ENCODE data around the gene MAP2K5.

MAP2K5 gene

DNA sequence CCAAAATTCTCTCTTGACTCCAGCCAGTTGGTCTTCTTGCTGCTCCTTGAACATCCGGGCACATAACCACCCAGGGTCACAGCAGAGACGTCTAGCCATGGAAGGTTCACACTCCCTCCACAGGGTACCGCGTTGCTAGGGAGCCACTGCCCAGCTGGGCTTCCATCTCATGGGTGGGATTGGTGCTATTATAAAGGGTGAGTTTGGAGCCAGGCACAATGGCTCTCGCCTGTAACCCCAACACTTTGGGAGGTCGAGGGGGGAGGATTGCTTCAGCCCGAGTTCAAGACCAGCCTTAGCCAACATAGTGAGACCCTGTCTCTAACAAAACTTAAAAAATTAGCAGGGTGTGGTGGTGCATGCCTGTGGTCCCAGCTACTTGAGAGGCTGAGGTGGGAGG lies 265.3 kb downstream of the MAP2K5 start:
- TF ChIP-seq, protein P1, sequence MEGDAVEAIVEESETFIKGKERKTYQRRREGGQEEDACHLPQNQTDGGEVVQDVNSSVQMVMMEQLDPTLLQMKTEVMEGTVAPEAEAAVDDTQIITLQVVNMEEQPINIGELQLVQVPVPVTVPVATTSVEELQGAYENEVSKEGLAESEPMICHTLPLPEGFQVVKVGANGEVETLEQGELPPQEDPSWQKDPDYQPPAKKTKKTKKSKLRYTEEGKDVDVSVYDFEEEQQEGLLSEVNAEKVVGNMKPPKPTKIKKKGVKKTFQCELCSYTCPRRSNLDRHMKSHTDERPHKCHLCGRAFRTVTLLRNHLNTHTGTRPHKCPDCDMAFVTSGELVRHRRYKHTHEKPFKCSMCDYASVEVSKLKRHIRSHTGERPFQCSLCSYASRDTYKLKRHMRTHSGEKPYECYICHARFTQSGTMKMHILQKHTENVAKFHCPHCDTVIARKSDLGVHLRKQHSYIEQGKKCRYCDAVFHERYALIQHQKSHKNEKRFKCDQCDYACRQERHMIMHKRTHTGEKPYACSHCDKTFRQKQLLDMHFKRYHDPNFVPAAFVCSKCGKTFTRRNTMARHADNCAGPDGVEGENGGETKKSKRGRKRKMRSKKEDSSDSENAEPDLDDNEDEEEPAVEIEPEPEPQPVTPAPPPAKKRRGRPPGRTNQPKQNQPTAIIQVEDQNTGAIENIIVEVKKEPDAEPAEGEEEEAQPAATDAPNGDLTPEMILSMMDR (IDR thresholded peaks at IDR 0.05; ENCODE audit: insufficient read depth, missing control alignments) = no peak
- DNase-seq (ENCODE audit: insufficient read length, low spot score) (no peak), FAIRE-seq (no peak)

DNA sequence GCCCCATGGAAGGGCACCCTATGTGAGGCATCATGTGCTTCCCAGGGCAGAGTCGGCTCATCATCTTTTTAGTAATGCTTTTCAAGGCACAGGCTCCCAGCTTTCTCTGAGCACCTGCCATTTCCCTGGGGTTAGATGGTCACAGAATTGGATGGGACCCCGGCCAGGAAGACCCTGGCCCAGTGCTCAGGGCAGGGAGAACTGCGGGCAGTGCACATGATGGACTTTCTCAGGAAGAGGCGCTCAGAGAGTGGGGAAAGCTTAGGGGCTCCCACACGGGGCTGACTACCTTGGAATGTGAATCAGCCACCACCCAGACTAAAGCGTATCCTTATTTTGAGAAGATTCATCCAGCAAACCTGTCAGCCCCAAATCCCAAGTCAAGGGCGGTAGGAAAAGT lies 266.3 kb downstream of the MAP2K5 start:
- TF ChIP-seq, protein P1 (IDR thresholded peaks at IDR 0.05; ENCODE audit: insufficient read depth, missing control alignments) = no peak
- DNase-seq (ENCODE audit: insufficient read length, low spot score) = no peak
- FAIRE-seq = no peak

DNA sequence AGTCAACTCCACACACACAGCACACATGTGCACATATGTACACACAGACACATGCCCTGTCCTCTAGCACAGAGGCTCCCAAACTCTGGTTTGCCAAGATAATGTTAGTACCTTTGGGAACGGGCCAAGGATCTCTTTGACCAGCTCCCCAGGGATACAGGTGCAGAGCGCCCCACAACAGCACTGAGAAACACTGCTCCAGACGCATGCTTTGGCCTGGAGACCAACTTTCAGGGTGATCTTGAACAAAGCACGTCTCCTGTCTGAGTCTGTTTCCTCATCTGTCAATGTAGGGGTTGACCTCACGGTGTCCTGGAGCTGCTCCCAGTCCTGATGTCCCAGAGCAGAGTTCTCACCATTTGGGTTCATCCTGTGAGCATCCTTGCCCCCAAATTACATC lies 266.9 kb downstream of the MAP2K5 start:
- FAIRE-seq = no peak
- TF ChIP-seq, protein P1 (IDR thresholded peaks at IDR 0.05; ENCODE audit: insufficient read depth, missing control alignments) = no peak
- DNase-seq (ENCODE audit: insufficient read length, low spot score) = no peak

DNA sequence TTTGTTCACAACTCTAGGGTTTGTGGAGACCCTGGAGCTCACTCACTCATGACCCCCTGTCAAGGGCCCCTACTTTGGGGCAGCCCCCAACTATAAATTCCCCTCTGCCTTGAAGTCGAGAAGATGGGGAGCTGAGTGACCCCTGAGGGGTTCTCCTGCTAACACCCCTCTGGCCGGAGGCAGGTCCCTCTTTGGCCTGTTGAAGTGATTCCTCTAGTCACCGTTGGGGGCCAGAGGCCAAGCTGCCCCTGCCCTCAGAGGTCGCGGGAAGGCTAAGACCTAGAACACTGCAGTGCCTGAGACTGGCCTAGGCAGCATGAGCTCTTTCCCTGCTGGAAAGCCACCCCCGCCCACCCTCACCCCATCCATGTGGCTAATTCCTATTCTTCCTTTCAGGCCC lies 267.4 kb downstream of the MAP2K5 start:
- TF ChIP-seq, protein P1 (IDR thresholded peaks at IDR 0.05; ENCODE audit: insufficient read depth, missing control alignments) = no peak
- DNase-seq (ENCODE audit: insufficient read length, low spot score) (no peak), FAIRE-seq (no peak)

DNA sequence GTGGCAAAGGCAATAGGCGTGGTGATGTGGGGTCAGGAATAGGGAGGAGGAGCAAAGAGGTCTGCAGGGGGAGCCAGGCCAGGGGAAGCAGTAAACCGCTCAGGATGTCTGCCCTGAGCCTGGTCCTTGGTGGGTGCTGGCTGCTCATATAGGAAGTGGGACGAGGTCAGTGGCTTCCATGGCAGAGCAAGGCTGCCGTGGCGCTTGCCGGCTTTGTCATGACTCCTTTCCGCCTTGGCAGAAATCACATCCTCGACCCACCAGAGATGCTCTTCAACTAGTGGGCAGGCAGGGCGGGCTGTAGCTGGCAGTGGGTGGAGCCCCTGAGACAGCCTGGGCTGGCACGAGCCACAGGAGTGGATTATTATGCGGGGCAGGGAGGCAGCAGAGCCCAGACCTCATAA lies 269.7 kb downstream of the MAP2K5 start:
- FAIRE-seq = no peak

DNA sequence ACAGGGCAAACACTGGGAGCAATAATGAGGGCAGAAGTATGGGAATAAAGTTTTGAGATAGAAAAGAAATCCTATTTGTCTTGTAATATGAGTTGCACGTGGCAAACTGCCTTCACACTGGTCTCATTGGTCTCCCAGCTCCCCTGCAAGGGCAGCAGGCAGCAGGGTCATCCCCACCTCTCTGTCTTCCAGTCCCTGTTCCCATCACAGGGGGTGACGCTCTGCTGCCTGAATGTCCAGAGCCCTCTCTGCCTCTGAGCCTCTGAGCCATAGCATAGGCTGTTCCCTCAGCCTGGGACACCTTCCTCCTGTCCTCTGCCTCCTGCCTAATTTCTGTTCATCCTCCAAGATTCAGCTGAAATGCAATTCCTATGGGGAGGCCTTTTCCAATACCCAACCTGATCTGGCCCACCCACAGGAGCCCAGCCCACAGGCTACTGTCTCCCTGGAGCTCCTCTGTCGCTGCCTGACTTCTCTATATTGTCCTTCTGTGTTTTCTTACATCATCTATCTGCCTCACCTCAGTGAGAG lies 270.7 kb downstream of the MAP2K5 start:
- TF ChIP-seq, protein P1 (IDR thresholded peaks at IDR 0.05; ENCODE audit: insufficient read depth, missing control alignments) = no peak
- no peak for DNase-seq (ENCODE audit: insufficient read length, low spot score)
- FAIRE-seq = no peak

More for the DNA sequence above, 269.7 kb downstream of the MAP2K5 start:
- TF ChIP-seq, protein P1 (IDR thresholded peaks at IDR 0.05; ENCODE audit: insufficient read depth, missing control alignments) = no peak
- no peak for DNase-seq (ENCODE audit: insufficient read length, low spot score)

DNA sequence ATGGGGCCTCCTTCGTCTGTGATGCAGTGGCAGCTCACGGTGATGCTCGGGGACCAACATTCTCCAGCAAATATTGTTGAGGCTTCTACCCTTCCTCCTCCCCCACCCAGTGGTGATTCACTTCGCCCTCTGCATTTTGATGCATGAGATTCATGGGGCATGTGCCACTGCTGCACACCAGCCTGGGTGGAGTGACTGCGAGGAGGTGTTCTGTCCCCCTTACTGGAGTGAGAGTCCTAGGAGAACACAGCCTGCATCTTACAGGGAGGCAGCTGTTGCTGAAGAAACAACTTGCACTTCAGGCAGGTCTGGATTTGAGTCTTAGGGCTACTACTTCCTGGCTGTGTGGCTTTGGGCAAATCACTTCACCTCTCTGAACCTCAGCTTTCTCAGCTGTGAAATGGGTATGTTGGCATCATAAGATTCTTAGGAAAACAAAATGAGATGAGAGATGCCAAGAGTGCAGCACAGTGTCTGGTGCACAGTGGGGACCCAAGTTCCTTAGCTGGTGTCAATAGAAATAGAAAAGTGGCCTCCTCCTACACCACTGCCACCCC lies 272.6 kb downstream of the MAP2K5 start:
- TF ChIP-seq, protein P1 (IDR thresholded peaks at IDR 0.05; ENCODE audit: insufficient read depth, missing control alignments) = no peak
- FAIRE-seq (no peak), DNase-seq (ENCODE audit: insufficient read length, low spot score) (no peak)
